Measurements from ENCODE around the gene MARK1. TPM values are rescaled to one million over a fixed set of nuclear protein-coding genes. Genes with fewer than 3 reads are reported as not detected.

MARK1 gene
- polyA plus RNA-seq, 3 donors, result not detected

- H3K4me2 ChIP-seq (replicated peaks; ENCODE audit: extremely low read depth, low read length, poor library complexity, severe bottlenecking), result no peak overlapping the region
- TF ChIP-seq, protein P1, sequence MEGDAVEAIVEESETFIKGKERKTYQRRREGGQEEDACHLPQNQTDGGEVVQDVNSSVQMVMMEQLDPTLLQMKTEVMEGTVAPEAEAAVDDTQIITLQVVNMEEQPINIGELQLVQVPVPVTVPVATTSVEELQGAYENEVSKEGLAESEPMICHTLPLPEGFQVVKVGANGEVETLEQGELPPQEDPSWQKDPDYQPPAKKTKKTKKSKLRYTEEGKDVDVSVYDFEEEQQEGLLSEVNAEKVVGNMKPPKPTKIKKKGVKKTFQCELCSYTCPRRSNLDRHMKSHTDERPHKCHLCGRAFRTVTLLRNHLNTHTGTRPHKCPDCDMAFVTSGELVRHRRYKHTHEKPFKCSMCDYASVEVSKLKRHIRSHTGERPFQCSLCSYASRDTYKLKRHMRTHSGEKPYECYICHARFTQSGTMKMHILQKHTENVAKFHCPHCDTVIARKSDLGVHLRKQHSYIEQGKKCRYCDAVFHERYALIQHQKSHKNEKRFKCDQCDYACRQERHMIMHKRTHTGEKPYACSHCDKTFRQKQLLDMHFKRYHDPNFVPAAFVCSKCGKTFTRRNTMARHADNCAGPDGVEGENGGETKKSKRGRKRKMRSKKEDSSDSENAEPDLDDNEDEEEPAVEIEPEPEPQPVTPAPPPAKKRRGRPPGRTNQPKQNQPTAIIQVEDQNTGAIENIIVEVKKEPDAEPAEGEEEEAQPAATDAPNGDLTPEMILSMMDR (IDR thresholded peaks at IDR 0.05), result no peak
- Mint-ChIP-seq H3K27ac (no peak overlapping the region), H3K4me1 (peaks cover 5% of the 10 kb centered on the region), H3K36me3 (no peaks in the 10 kb centered on the region), H3K4me3 (no peak overlapping the region), H3K27me3 (ENCODE audit: low read depth in 3 of 3) (peaks cover 6 to 15% (median 12%) of the 10 kb centered on the region in 3 donors), H3K9me3 (peaks cover 0 to 3% (median 0%) of the 10 kb centered on the region in 7 donors)
- H3K9ac ChIP-seq (ENCODE audit: insufficient read depth, low read length, poor library complexity, severe bottlenecking), result no peak overlapping the region
- no peaks in the 10 kb centered on the region for H3K79me2 ChIP-seq (ENCODE audit: insufficient read depth, low read length)
- H3K27ac ChIP-seq (ENCODE audit: low read depth in 1 of 2, low read length in 2 of 2), result no peak overlapping the region
- peaks cover 2 to 5% of the 10 kb centered on the region in 2 donors for H3K27me3 ChIP-seq (ENCODE audit: control insufficient read depth in 2 of 2, insufficient read depth in 2 of 2, low read length in 2 of 2)
- no peaks in the 10 kb centered on the region for H3K4me1 ChIP-seq (ENCODE audit: control insufficient read depth in 1 of 2, insufficient read depth in 2 of 2, low read length in 2 of 2)
- no peaks in the 10 kb centered on the region for H3K36me3 ChIP-seq (replicated peaks in 1 of 2; ENCODE audit: control insufficient read depth in 1 of 2, insufficient read depth in 2 of 2, low read length in 2 of 2)
- H3K9me3 ChIP-seq (replicated peaks in 1 of 2; ENCODE audit: control insufficient read depth in 1 of 2, insufficient read depth in 1 of 2, low read length in 2 of 2), result no peaks in the 10 kb centered on the region
- H2AFZ ChIP-seq (ENCODE audit: insufficient read depth, low read depth, low read length, poor library complexity, severe bottlenecking), result no peak overlapping the region
- no peak overlapping the region for H3K4me3 ChIP-seq (replicated peaks in 1 of 3; ENCODE audit: low read depth in 2 of 3, low read length in 3 of 3)
- intact Hi-C loops (cut with micrococcal nuclease), result no loop called here
- no peaks in the 10 kb centered on the region for H4K20me1 ChIP-seq (ENCODE audit: insufficient read depth, low read length)
- WGBS (ENCODE audit: insufficient coverage), result no CpG with 5 or more reads among the region's 2 CpGs
- no peak for DNase-seq
Measured at GRCh38 chr1:220677251-220677650, 149.3 kb downstream of the MARK1 start.

DNA sequence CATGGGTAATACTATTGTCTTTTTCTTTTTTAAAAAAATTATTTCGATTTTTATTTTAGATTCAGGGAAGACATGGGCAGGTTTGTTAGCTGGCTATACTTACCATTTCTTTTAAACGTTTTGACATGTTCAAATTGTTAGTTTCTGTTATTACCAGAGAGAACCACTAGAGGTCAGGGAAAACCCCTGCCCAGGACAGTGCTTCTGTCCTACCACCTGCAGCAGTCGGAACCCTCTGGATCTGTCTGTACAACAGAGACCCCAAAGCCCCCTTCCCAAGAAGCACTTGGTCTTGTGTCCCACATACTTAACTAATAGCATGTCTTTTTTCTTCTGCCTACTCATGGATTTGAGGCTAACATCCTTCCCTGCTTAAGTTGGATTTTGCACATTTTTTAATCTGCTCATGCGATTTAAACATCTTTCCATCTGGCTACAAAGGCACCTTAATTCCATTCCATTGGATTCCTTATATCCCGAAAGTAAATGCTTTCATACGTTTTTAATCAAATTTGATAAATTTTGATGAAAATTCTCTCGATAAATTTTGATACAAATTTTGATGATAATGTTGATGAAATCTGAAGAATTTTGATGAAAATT, 152.2 kb downstream of the MARK1 start:
- peaks cover 11% of the 10 kb centered on the region for H3K4me1 Mint-ChIP-seq
- H3K4me2 ChIP-seq (replicated peaks; ENCODE audit: extremely low read depth, low read length, poor library complexity, severe bottlenecking), result no peak overlapping the region

More for the DNA sequence above, 152.2 kb downstream of the MARK1 start:
- peaks cover 4 to 6% of the 10 kb centered on the region in 2 donors for H3K4me1 ChIP-seq (ENCODE audit: control insufficient read depth in 1 of 2, insufficient read depth in 2 of 2, low read length in 2 of 2)
- no peaks in the 10 kb centered on the region for H3K36me3 ChIP-seq (replicated peaks in 1 of 2; ENCODE audit: control insufficient read depth in 1 of 2, insufficient read depth in 2 of 2, low read length in 2 of 2)
- no peak overlapping the region for H3K9ac ChIP-seq (ENCODE audit: insufficient read depth, low read length, poor library complexity, severe bottlenecking)
- H3K27me3 ChIP-seq (ENCODE audit: control insufficient read depth in 2 of 2, insufficient read depth in 2 of 2, low read length in 2 of 2), result no peaks in the 10 kb centered on the region
- H4K20me1 ChIP-seq (ENCODE audit: insufficient read depth, low read length), result no peaks in the 10 kb centered on the region
- no peaks in the 10 kb centered on the region for H3K9me3 ChIP-seq (replicated peaks in 1 of 2; ENCODE audit: control insufficient read depth in 1 of 2, insufficient read depth in 1 of 2, low read length in 2 of 2)
- Mint-ChIP-seq H3K36me3 (no peaks in the 10 kb centered on the region), H3K27me3 (ENCODE audit: low read depth in 3 of 3) (peaks cover 2 to 10% (median 5%) of the 10 kb centered on the region in 3 donors), H3K27ac (peak overlapping the region in 1 of 7 donors; percentile 24), H3K9me3 (peaks cover 0 to 4% (median 0%) of the 10 kb centered on the region in 7 donors), H3K4me3 (no peak overlapping the region)
- no peak overlapping the region for H3K4me3 ChIP-seq (replicated peaks in 1 of 3; ENCODE audit: low read depth in 2 of 3, low read length in 3 of 3)
- WGBS (ENCODE audit: insufficient coverage), result 0% methylated on average over 1 of the region's 7 CpGs
- DNase-seq, result peak in 2 of 3 donors; percentile 44 to 45
- TF ChIP-seq, protein P1 (IDR thresholded peaks at IDR 0.05), result peak; percentile 80
- intact Hi-C loops (cut with micrococcal nuclease), result no loop called here
- no peak overlapping the region for H2AFZ ChIP-seq (ENCODE audit: insufficient read depth, low read depth, low read length, poor library complexity, severe bottlenecking)
- no peak overlapping the region for H3K27ac ChIP-seq (ENCODE audit: low read depth in 1 of 2, low read length in 2 of 2)
- H3K79me2 ChIP-seq (ENCODE audit: insufficient read depth, low read length), result no peaks in the 10 kb centered on the region
